HEK293T (cell line): Measurements from ENCODE around the gene MACROD2.

ENCODE experiments used
- BHLHE40 ChIP-seq: fragments of 450-650 bp; IDR thresholded peaks from 2 replicates; pipeline ENCODE4 v1.6.1; 2016; ENCODE audit warnings: mild to moderate bottlenecking, moderate library complexity, borderline replicate concordance
- SP1 ChIP-seq: fragments of 450-650 bp; IDR thresholded peaks from 2 replicates; pipeline ENCODE4 v1.6.1; 2017
- ZNF384 ChIP-seq: fragments of 450-650 bp; IDR thresholded peaks from 2 replicates; pipeline ENCODE4 v1.6.1; 2016

GRCh38 chr20:14948416-14948815 lies 953.1 kb downstream of the MACROD2 start:
- TF ChIP-seq BHLHE40 = no peak
- no peak for TF ChIP-seq ZNF384
- TF ChIP-seq SP1 = no peak
